Loucy (cell line): ENCODE measurements around the gene ARL13B.
"Not testable (repeated sequence)": the region's sequence is repeated elsewhere in the genome, so short reads cannot be mapped to it uniquely, and the experiment has no call there.

Experiments used
- H2AFZ ChIP-seq: fragments of 200-600 bp; sonication (generic); 2 replicates; pipeline ENCODE4 v1.6.0; 2016; ENCODE audit warnings: antibody characterized with exemption, mild to moderate bottlenecking, low read length, moderate library complexity
- H3F3A ChIP-seq: fragments of 200-600 bp; 2 replicates; pipeline ENCODE4 v1.6.0; 2016; ENCODE audit warnings: antibody characterized with exemption, low read depth, mild to moderate bottlenecking
- H3K27me3 ChIP-seq: fragments of 200-600 bp; sonication (generic); 2 replicates; pipeline ENCODE4 v1.6.1; 2014; ENCODE audit warnings: low read length, mild to moderate bottlenecking; ENCODE audit not compliant: insufficient read depth, poor library complexity, severe bottlenecking
- H3K36me3 ChIP-seq: fragments of 200-600 bp; sonication (generic); 2 replicates; pipeline ENCODE4 v1.6.1; 2016; ENCODE audit warnings: low read length; ENCODE audit not compliant: insufficient read depth
- H3K4me1 ChIP-seq: fragments of 200-600 bp; sonication (generic); 2 replicates; pipeline ENCODE4 v1.5.1; 2014; ENCODE audit warnings: low read length, mild to moderate bottlenecking; ENCODE audit not compliant: insufficient read depth, poor library complexity, severe bottlenecking
- H3K4me2 ChIP-seq: fragments of 200-600 bp; sonication (generic); 2 replicates; pipeline ENCODE4 v1.6.0; 2014; ENCODE audit warnings: antibody characterized with exemption, low read length, low read depth, mild to moderate bottlenecking; ENCODE audit not compliant: poor library complexity, severe bottlenecking
- H3K4me3 ChIP-seq: fragments of 200-600 bp; sonication (generic); 2 replicates; pipeline ENCODE4 v1.5.1; 2014; ENCODE audit warnings: low read length, mild to moderate bottlenecking, mixed read lengths; ENCODE audit not compliant: poor library complexity, severe bottlenecking
- H3K79me2 ChIP-seq: fragments of 200-600 bp; sonication (generic); 2 replicates; pipeline ENCODE4 v1.6.1; 2014; ENCODE audit warnings: low read length; ENCODE audit not compliant: insufficient read depth
- H3K9ac ChIP-seq: fragments of 200-600 bp; sonication (generic); 2 replicates; pipeline ENCODE4 v1.6.0; 2014; ENCODE audit warnings: mild to moderate bottlenecking, low read depth, low read length, moderate library complexity; ENCODE audit not compliant: poor library complexity, severe bottlenecking
- H3K9me2 ChIP-seq: fragments of 200-600 bp; sonication (generic); replicated peaks from 2 replicates; pipeline ENCODE4 v1.6.1; 2016; ENCODE audit warnings: low read depth, low read length, mixed read lengths
- H3K9me3 ChIP-seq: fragments of 200-600 bp; sonication (generic); 2 replicates; pipeline ENCODE4 v1.6.1; 2014; ENCODE audit warnings: mild to moderate bottlenecking, antibody characterized with exemption, low read length, low read depth; ENCODE audit not compliant: insufficient read depth
- H4K20me1 ChIP-seq: fragments of 200-600 bp; sonication (generic); 2 replicates; pipeline ENCODE4 v1.6.0; 2014; ENCODE audit warnings: antibody characterized with exemption, low read length, mild to moderate bottlenecking; ENCODE audit not compliant: insufficient read depth, poor library complexity, severe bottlenecking
- CTCF ChIP-seq: fragments of 200-600 bp; sonication (generic); conservative IDR thresholded peaks from 2 replicates; pipeline ENCODE4 v1.5.1; 2014; ENCODE audit warnings: mild to moderate bottlenecking, antibody characterized with exemption, low read length
- EZH2phosphoT487 ChIP-seq: fragments of 200-600 bp; IDR thresholded peaks from 2 replicates; pipeline ENCODE4 v1.6.1; 2018; ENCODE audit warnings: antibody characterized with exemption, mild to moderate bottlenecking, moderate library complexity, borderline replicate concordance

The ARL13B gene

GRCh38 chr3:93961489-93961888 lies 18.5 kb upstream of the ARL13B start:
- Histone ChIP-seq H3F3A (no peaks in the 10 kb centered on the region), H3K9me2 (no peaks in the 10 kb centered on the region), H3K36me3 (no peaks in the 10 kb centered on the region), H3K27me3 (no peaks in the 10 kb centered on the region), H3K4me3 (no peak overlapping the region), H3K4me2 (no peak overlapping the region), H3K4me1 (no peaks in the 10 kb centered on the region), H4K20me1 (no peaks in the 10 kb centered on the region), H3K79me2 (no peaks in the 10 kb centered on the region), H2AFZ (no peak overlapping the region), H3K9ac (no peak overlapping the region), H3K9me3 (no peaks in the 10 kb centered on the region)
- TF ChIP-seq EZH2phosphoT487 (no peak), CTCF (no peak)

- H3K4me1 ChIP-seq: no peaks in the 10 kb centered on the region
- no peaks in the 10 kb centered on the region for H3K36me3 ChIP-seq
- no peaks in the 10 kb centered on the region for H4K20me1 ChIP-seq
- H2AFZ ChIP-seq: no peak overlapping the region
- H3K27me3 ChIP-seq: no peaks in the 10 kb centered on the region
- no peak overlapping the region for H3K9ac ChIP-seq
- no peak overlapping the region for H3K4me2 ChIP-seq
- no peaks in the 10 kb centered on the region for H3K79me2 ChIP-seq
- H3K4me3 ChIP-seq: no peak overlapping the region
- H3F3A ChIP-seq: no peaks in the 10 kb centered on the region
- no peak for TF ChIP-seq CTCF
- TF ChIP-seq EZH2phosphoT487: no peak
- no peaks in the 10 kb centered on the region for H3K9me2 ChIP-seq
- H3K9me3 ChIP-seq: no peaks in the 10 kb centered on the region
These were observed 17.2 kb upstream of the ARL13B start for GRCh38 chr3:93962798-93963197.

DNA sequence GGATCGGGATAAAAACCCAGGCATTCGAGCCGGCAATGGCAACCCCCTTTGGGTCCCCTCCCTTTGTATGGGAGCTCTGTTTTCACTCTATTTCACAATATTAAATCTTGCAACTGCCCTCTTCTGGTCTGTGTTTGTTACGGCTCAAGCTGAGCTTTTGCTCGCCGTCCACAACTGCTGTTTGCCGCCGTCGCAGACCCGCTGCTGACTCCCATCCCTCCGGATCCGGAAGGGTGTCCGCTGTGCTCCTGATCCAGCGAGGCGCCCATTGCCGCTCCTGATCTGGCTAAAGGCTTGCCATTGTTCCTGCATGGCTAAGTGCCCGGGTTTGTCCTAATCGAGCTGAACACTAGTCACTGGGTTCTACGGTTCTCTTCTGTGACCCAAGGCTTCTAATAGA lies 14.8 kb upstream of the ARL13B start:
- H3K9ac ChIP-seq, H4K20me1 ChIP-seq, H3K4me1 ChIP-seq, H3K9me2 ChIP-seq, H3F3A ChIP-seq, H3K4me2 ChIP-seq, H3K9me3 ChIP-seq, H3K27me3 ChIP-seq, H2AFZ ChIP-seq, H3K79me2 ChIP-seq, H3K4me3 ChIP-seq, H3K36me3 ChIP-seq: not testable (repeated sequence)

- Histone ChIP-seq H4K20me1 (no peaks in the 10 kb centered on the region), H3F3A (no peaks in the 10 kb centered on the region), H3K36me3 (no peaks in the 10 kb centered on the region), H3K79me2 (no peaks in the 10 kb centered on the region), H3K9ac (no peak overlapping the region), H3K4me1 (peaks cover 4% of the 10 kb centered on the region), H3K9me2 (no peaks in the 10 kb centered on the region), H3K27me3 (no peaks in the 10 kb centered on the region), H3K4me2 (no peak overlapping the region), H3K9me3 (no peaks in the 10 kb centered on the region), H2AFZ (no peak overlapping the region), H3K4me3 (no peak overlapping the region)
- TF ChIP-seq EZH2phosphoT487 (no peak), CTCF (no peak)
These were observed 10.5 kb upstream of the ARL13B start for GRCh38 chr3:93969443-93969842.
